ENCODE measurements around the gene F10.

Gene F10

GRCh38 chr13:113116871-113117271 lies 5.7 kb upstream of the F10 start:
- no peak for DNase-seq (ENCODE audit: low read depth)

- no peak for DNase-seq (ENCODE audit: low read depth)
Observed at GRCh38 chr13:113117335-113117872, 5.2 kb upstream of the F10 start.

GRCh38 chr13:113117911-113118260 lies 4.7 kb upstream of the F10 start:
- DNase-seq (ENCODE audit: low read depth), result no peak

DNA sequence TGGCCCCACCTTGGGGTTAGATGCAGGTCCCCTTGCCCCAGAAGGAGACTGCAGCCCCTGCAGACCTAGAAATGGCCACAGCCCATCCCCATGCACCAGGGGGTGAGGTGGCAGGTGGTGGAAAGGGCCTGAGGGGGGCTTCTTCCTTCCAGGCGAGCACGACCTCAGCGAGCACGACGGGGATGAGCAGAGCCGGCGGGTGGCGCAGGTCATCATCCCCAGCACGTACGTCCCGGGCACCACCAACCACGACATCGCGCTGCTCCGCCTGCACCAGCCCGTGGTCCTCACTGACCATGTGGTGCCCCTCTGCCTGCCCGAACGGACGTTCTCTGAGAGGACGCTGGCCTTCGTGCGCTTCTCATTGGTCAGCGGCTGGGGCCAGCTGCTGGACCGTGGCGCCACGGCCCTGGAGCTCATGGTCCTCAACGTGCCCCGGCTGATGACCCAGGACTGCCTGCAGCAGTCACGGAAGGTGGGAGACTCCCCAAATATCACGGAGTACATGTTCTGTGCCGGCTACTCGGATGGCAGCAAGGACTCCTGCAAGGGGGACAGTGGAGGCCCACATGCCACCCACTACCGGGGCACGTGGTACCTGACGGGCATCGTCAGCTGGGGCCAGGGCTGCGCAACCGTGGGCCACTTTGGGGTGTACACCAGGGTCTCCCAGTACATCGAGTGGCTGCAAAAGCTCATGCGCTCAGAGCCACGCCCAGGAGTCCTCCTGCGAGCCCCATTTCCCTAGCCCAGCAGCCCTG lies 4.2 kb upstream of the F10 start:
- DNase-seq (ENCODE audit: low read depth), result no peak

DNA sequence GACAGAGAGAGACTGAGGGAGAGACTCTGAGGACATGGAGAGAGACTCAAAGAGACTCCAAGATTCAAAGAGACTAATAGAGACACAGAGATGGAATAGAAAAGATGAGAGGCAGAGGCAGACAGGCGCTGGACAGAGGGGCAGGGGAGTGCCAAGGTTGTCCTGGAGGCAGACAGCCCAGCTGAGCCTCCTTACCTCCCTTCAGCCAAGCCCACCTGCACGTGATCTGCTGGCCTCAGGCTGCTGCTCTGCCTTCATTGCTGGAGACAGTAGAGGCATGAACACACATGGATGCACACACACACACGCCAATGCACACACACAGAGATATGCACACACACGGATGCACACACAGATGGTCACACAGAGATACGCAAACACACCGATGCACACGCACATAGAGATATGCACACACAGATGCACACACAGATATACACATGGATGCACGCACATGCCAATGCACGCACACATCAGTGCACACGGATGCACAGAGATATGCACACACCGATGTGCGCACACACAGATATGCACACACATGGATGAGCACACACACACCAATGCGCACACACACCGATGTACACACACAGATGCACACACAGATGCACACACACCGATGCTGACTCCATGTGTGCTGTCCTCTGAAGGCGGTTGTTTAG lies 3.3 kb upstream of the F10 start:
- no peak for DNase-seq (ENCODE audit: low read depth)

- no peak for DNase-seq (ENCODE audit: low read depth)
Observed at GRCh38 chr13:113119822-113120189, 2.8 kb upstream of the F10 start.

GRCh38 chr13:113120300-113121182 lies 2.1 kb upstream of the F10 start:
- no peak for DNase-seq (ENCODE audit: low read depth)

DNA sequence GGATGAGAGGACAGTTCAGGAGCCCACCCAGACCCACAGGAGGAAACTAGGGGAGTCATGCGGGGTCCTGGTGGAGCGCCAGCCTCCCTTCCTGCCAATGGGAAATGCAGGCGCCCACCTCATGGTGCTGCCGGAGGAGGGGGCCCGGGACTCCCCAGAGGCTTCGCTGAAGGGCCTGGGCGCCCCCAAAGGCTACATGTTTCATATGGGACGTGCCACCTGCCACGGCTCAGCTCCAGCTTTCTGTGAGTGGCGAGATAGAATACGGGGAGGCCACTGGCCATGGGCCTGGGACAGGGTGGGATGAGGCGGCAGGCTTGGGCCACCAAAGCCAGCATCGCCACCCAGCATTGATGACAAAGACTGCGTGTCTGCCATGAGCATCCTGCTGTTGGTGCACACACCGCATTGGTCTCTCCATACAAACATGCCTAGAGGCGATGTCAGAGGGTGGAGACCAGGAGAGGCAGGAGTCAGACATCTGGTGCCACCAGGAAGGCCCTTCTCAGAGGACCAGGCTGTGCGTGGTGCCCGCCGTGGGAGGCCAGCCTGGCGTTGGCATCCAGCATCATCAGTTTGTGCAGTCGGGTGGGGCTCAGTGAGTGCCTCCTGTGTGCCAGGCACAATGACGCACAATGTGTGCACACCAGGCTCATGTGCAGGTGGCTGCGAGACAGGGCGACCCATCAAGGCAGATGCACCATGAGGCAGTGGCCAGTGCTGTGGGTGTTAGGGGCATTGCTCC lies 1.2 kb upstream of the F10 start:
- DNase-seq (ENCODE audit: low read depth), result no peak

- DNase-seq (ENCODE audit: low read depth), result no peak
Observed at GRCh38 chr13:113121928-113122471, 599 bp upstream of the F10 start.

DNA sequence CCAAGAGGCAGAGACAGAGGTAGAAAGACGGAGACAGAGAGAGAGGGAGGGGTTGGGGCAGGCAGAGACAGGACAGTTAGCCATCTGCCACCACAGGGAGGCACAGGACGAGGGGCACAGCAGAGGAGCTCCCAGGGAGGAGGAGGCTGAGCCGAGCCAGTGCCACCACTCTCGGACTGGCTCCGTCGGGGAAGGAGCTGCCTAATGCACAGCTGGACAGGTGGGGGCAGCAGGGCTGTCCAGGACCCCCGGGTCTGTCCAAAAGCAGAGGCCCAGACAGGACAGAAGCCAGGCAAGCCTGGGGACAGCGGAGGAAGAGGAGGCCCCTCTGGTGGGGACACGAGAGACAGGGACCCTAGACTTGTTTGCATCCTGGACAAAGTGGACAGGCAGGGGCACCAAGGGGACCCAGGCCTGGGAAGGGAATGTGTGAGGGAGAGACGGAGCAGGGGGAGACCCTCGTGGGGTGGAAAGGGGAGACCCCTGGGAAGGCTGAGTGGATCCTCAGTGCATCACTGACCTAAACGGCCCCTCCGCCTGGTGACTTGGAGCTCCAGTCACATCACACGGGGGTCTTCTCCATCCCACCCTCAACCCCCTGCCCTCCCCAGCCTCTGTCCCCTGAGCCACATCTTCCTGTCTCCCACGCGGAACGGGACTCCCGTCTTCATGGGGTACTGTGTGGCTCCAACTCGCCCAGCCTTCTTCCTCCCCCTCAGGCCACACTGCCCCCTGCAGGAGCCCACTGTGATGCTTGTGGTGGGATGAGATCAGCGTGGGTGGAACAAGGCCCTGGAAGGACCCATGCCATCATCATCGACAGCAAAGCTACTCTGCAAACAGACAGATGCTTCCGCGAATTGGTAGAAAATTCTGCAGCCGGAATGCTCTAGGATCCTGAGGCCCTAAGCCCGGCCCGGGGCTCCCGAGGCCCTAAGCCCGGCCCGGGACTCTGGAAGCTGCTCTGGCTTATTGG lies 915 bp downstream of the F10 start:
- DNase-seq (ENCODE audit: low read depth), result no peak

DNA sequence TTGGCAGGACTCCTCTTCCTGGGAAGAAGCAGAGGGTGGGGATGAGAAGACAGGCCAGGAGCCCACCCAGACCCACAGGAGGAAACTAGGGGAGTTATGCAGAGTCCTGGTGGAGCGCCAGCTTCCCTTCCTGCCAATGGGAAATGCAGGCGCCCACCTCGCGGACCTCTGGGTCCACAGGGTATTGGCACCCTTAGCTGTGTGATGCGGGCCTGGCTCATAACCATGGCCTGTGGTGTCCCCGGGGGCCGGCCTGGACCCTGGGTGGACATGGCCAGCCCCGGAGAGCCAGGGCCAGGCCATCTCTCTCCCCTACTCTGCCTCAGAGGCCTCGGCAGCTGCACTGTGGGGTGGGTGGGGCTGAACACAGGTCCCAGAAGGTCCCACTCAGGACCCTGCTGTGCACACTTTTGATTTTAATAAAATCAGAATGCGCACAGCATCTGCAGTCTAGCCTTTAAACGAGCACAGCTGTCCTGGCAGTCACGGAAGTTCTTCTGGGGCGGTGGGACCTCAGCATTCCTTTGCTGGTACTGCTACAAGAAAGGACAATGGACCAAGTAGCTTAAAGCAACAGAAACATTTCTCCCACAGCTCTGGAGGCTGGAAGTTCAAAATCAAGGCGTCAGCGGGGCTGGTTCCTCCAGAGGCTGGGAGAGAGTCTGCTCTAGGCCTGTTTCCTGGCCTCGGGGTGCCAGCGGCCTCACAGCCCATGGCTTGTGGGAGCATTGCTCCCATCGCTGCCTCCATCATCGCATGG lies 1.8 kb downstream of the F10 start:
- DNase-seq (ENCODE audit: low read depth), result no peak

- DNase-seq (ENCODE audit: low read depth), result no peak
Observed at GRCh38 chr13:113125506-113126264, 3.1 kb downstream of the F10 start.

DNA sequence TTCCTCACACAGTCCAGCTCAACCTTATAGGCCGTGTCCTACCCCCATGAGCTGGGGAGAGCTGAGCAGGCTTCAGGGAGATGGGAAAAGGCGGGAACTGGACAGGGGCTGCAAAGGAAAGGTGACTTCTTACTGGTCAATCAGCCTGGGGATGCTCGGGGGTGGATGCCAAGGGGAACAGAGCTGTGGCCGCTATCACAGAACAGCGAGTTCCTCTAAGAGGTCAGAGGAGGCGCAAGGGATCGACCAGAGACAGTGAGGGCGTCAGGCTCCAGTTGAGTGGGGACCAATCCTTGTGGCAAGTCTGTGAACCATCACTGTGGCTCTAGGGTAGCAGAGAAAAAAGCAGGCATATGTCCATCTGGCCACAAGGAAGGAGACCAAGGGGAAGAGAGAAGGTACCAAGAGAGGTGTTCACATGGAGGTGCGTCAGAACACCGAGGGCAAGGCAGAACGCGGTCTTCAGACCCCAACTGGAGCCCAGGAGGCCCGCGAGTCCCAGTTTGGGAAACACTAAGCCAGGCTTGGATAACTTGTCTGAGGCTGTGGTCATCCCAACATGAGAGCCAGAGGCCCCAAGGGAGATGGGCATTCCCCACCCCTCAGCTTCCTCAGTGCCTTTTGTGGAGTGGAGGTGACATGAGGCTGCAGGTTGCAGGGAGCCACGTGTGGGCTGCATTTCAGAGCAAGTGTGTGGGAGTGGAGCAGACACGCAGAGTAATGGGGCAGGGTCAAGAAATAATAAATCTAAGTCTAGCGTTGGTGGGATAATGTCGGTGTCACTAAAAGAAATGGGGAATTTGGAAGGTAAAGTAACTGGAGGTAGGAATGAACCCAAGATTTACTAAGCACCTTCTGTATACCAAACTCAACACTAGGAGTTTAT lies 3.9 kb downstream of the F10 start:
- DNase-seq (ENCODE audit: low read depth), result no peak

- DNase-seq (ENCODE audit: low read depth), result no peak
Observed at GRCh38 chr13:113129480-113129879, 6.9 kb downstream of the F10 start.

GRCh38 chr13:113129921-113130750 lies 7.5 kb downstream of the F10 start:
- DNase-seq (ENCODE audit: low read depth), result no peak

GRCh38 chr13:113135281-113135760 lies 12.7 kb downstream of the F10 start:
- DNase-seq (ENCODE audit: low read depth), result no peak

All from T-helper 22 cell (primary cell).